Dedifferentiated amniotic fluid mesenchymal stem cell (primary cell): ENCODE results near the gene PDE10A.
"Not testable (repeated sequence)": the region's sequence is repeated elsewhere in the genome, so short reads cannot be mapped to it uniquely, and the experiment has no call there.

Experiments
- DNase-seq: peaks from one replicate; pipeline ENCODE4 v3.0.0-alpha.2; 2016; ENCODE audit errors: extremely low spot score

Gene PDE10A

GRCh38 chr6:165626711-165627110 lies 36.3 kb downstream of the PDE10A start:
- no peak for DNase-seq

DNA sequence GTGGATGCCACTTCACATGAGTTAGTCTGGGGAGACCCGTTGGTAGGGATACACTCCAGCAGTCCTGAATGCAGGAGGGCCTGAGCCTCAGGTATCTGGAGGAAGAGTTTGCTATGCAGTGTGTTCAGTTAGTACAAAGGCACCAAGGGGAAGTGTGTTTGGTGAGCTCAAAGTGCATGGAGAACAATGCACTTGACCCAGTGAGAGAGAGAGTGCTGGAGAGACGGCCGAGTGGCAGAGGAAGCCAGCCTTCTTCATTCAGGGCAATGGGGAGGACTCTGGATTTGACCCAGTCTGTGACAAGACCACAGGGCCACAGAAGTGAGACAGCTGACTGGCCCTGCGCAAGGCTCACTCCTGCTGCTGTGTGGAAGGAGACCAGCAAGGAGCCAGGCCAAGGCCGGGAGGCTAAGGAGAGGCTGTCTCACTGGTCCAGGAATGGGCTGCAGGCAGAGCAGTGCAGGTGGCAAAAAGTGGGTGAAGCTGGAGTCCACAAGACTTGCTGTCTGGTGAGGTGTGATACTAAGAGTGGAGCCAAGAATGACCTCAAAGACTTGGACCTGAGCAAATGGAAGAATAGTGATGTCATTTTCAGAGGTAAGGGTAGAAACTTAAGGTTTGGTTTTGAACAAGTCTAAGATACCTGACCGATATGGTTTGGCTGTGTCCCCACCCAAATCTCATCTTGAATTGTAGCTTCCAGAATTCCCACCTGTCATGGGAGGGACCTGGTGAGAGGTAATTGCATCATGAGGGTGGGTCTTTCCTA lies 38.0 kb downstream of the PDE10A start:
- DNase-seq: no peak

- DNase-seq: no peak
Observed at GRCh38 chr6:165621940-165622339, 41.1 kb downstream of the PDE10A start.

DNA sequence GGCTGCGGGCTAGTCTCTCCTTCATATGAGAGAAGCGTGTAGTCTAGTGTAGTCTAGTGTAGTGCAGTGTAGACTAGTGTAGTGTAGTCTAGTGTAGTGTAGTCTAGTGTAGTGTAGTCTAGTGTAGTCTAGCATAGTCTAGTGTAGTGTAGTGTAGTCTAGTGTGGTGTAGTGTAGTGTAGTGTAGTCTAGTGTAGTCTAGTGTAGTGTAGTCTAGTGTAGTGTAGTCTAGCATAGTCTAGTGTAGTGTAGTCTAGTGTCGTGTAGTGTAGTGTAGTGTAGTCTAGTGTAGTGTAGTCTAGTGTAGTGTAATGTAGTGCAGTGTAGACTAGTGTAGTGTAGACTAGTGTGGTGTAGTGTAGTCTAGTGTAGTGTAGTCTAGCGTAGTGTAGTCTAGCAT lies 44.1 kb downstream of the PDE10A start:
- not testable (repeated sequence) for DNase-seq

GRCh38 chr6:165618241-165618640 lies 44.8 kb downstream of the PDE10A start:
- no peak for DNase-seq

DNA sequence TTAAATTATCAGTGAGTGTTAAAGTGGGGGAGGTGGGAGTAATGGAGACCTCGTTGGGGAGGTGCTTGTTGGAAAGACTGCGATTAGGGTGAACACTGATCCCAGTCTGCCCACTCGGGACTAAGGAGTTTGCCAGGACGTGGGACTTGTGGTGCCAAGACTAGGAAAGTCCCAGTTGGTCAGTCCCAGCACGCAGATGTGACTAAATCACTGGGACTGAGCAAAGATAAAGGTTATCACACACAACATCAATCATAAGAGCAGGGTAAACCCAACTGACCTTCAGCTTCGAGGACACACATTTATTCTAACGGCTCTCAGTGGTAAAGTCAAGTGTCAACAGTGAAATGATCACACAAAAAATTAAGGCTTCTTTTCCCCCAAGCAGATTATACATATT lies 45.5 kb downstream of the PDE10A start:
- no peak for DNase-seq

- no peak for DNase-seq
Observed at GRCh38 chr6:165616116-165616515, 46.9 kb downstream of the PDE10A start.

GRCh38 chr6:165615636-165616035 lies 47.4 kb downstream of the PDE10A start:
- DNase-seq: no peak

- DNase-seq: no peak
Observed at GRCh38 chr6:165611294-165611693, 51.7 kb downstream of the PDE10A start.

- DNase-seq: not testable (repeated sequence)
Observed at GRCh38 chr6:165608577-165608976, 54.5 kb downstream of the PDE10A start.

- DNase-seq: no peak
Observed at GRCh38 chr6:165606740-165607008, 56.4 kb downstream of the PDE10A start.

- no peak for DNase-seq
Observed at GRCh38 chr6:165605901-165606739, 56.9 kb downstream of the PDE10A start.

GRCh38 chr6:165605182-165605875 lies 57.7 kb downstream of the PDE10A start:
- no peak for DNase-seq

DNA sequence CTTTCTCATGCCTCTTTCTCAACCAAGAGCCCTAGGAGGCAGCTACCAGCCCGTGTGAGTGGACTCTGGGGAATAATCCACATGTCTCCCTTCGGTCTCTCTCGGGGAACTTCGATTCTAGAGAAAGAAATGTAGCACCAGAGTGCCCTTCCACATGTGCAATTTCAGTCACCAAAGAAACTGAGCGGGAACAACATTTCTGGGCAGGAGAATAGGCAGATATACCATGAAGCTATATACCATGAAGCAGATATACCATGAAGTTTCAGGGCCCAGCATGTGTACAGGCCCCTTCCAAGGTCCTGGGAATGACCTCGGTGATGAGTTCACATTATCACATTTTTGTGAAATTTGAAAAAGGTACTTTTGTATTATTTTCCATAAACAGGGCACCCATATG lies 60.8 kb downstream of the PDE10A start:
- no peak for DNase-seq

- no peak for DNase-seq
Observed at GRCh38 chr6:165600606-165601005, 62.4 kb downstream of the PDE10A start.

GRCh38 chr6:165599596-165600487 lies 63.2 kb downstream of the PDE10A start:
- DNase-seq: no peak

DNA sequence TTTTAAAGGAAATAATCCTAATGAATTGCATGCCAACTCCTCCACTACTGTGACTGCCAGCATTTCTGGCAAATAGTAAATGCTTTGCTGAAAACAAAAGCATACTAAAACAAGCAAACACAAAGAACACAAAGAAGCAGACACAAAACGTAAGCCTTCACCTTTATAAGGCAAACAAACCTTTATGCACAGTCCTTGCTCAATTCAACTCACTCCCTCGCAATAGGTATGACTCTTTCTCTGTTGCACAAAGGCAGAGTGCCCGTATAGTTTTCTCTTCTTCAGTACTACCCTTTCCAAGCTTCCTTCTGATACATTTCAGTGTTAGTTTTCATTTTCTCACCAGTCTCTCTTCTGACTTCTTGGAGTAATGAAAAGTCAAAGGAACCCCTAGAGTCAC lies 63.9 kb downstream of the PDE10A start:
- no peak for DNase-seq

GRCh38 chr6:165597821-165598220 lies 65.2 kb downstream of the PDE10A start:
- no peak for DNase-seq

DNA sequence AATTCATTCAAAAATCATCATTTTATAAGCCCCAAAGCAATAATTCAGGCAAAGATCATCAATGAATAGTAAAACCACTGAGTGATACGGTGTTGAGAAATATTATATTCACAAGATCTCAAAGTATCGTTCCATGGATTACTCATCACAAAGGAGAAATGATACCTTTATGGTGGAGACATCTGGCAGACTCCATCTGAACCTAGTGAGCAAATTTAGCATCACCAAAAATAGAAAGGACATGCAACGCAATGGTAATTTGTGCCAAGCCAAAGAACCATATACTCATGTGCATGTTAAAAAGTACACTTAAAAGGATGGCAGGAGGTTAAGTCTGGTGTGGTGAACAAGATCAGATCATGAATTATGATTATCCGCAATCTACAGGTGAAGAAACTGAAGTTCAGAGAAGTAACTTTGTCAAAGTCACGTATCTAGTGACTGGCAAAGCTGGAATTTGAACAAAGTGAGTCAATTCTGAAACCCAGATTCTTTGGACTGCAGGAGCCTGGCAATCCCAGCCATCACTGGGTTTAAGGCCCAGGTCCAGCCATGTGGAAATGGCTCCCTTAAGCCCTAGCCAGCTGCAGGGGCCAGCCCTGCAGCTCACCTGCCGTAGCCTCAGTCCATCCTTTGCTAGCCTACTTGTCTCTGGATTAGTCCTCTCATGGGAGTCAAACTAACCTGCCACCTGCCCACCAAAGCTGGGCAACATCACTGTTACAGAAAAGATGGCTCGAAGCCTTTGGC lies 68.3 kb downstream of the PDE10A start:
- no peak for DNase-seq

GRCh38 chr6:165592947-165593346 lies 70.1 kb downstream of the PDE10A start:
- not testable (repeated sequence) for DNase-seq

GRCh38 chr6:165588515-165588914 lies 74.5 kb downstream of the PDE10A start:
- no peak for DNase-seq
